Ovary (tissue), 3 donors: ENCODE data around the gene POC1B.

Source experiments
- CTCF ChIP-seq, 3 donors: fragments of 450-650 bp in 2 of 3; fragments of 200-600 bp in 1 of 3; IDR thresholded peaks; one replicate each; pipeline versions ENCODE4 v1.5.1 to v1.8.0; 2016 to 2022; ENCODE audit warnings: antibody characterized with exemption in 3 of 3, mild to moderate bottlenecking in 1 of 3
- EP300 ChIP-seq: sonication (generic); formaldehyde crosslinking; IDR thresholded peaks from one replicate; pipeline ENCODE4 v1.6.1; 2017; ENCODE audit warnings: antibody characterized with exemption
- donor health status: DM: no; HTN: no; CAD: no.

GRCh38 chr12:89383235-89384049 lies 142.4 kb downstream of the POC1B start:
- TF ChIP-seq CTCF (IDR thresholded peaks at IDR 0.05) (no peak), EP300 (no peak)
